Hematopoietic multipotent progenitor cell treated with erythropoietin and hydrocortisone succinate and interleukin-3 and kit ligand, for 6 days (in vitro differentiated cells): ENCODE results near the gene STYX.

Source experiments
- DNase-seq: peaks from one replicate; pipeline ENCODE4 v3.0.0-alpha.2; 2015

Gene STYX, protein sequence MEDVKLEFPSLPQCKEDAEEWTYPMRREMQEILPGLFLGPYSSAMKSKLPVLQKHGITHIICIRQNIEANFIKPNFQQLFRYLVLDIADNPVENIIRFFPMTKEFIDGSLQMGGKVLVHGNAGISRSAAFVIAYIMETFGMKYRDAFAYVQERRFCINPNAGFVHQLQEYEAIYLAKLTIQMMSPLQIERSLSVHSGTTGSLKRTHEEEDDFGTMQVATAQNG

DNA sequence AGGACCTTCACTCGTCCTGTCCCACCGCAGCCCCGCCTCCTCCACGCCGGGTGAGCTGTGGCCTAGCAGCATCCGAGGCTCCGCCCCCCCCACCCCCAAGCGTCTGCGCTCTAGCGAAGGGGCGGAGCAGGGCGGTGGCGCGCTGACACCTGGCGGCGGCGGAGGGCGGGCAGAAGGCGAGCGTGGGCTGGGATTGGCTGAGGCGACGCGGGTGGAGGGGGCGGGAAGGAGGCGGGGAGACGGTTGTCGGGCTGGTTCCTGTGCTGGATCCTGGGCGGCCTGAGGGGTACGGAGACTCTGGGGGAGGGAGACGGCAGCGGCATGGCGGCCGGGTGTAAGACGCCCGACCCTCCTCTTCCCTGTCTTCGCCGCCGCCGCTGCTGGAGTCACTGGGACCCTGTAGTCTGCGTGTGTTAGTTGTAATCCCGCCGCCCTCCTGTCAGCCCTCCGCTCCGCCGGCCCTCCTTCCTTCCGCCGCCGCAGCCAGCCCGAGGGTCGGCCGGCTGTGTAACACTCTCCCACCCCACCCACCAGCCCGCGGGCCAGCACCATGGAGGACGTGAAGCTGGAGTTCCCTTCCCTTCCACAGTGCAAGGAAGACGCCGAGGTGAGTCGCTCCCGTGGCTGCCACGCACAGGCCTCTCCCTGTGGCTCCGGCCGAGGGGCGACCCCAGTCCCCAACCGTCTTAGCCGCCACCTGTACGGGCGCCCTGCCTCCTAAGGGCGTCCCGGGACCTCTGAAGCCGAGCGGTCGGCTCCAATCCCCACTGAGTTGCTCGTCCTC lies at the start of gene STYX:
TSS of gene STYX (plus strand) at position 242 of the 784 bp plus-strand sequence. CDS start at position 551, 309 bp downstream.
- peak; percentile 99 for DNase-seq

DNA sequence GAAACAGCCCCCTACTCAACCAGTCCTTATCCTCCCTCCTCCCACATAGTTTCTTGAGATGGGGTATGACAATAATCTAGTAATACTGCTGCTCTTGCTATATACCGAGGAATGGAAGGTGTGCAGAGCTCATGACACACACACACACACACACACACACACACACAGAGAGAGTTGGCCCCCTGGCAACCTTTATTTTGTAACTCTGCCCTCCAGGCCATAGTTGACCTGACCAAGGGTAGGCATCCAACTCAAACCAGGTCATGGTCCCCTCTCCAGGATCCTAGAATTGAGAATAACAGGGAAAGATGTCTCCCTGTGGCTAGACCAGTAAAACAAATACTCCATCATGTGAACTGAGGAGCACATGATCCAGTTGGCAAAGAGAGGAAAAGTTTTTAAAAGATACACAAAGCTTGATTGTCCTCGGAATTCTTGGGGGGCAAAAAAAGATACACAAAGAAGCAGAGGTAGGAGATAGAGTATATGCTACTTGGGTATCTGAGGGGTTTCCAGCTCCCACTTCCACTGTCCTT lies 45.9 kb upstream of the STYX start:
- DNase-seq = no peak

DNA sequence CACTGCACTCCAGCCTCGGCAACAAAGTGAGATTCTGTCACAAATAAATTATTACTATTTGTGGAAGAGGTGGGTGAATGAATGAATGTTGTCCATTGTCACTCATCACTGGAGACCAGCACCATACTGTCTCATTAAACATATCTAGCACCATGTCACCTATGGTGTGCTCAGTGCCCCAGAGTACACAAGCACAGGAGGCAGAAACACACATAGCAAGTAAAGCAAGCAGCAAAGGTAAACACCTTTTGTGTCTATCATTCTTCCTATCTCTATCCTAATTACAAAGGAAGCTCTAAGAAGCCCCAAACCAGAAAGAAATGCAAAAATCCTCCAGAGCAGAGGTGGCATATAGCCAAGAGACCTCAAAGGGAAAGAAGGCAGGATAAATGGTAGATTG lies 43.8 kb upstream of the STYX start:
- no peak for DNase-seq

DNA sequence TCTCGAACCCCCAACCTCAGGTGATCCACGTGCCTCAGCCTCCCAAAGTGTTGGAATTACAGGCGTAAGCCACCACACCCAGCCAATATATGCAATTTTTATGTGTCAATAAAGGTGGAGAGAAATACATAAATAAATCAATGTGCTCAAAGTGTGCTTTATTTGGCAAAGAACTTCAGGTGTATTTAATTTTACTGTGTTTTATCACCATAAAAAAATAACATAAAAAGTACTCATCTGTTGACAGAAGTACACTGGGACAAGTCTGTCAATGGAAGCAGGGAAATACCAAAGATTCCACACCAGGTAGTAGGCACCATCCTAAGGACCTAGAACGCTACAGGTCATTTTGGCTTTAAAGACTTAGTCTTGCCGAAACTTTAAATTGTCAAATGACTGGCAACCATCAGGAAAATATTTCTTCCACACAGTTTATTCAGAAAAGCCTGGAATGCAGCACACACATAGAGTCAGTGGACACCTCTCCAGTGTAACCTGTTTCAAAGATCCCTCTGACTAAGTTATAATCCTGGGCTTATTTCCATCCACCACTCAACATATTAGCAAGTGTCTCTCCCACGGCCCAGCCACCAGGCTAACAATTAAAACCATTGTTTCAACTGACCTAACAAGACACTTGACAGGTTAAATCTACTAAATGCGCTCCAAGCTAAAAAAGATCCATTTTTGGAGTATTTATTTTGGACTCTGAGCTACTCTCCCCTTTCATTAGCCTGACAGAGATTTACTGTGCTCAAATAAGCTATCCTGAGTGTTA lies 38.8 kb upstream of the STYX start:
- DNase-seq = no peak

DNA sequence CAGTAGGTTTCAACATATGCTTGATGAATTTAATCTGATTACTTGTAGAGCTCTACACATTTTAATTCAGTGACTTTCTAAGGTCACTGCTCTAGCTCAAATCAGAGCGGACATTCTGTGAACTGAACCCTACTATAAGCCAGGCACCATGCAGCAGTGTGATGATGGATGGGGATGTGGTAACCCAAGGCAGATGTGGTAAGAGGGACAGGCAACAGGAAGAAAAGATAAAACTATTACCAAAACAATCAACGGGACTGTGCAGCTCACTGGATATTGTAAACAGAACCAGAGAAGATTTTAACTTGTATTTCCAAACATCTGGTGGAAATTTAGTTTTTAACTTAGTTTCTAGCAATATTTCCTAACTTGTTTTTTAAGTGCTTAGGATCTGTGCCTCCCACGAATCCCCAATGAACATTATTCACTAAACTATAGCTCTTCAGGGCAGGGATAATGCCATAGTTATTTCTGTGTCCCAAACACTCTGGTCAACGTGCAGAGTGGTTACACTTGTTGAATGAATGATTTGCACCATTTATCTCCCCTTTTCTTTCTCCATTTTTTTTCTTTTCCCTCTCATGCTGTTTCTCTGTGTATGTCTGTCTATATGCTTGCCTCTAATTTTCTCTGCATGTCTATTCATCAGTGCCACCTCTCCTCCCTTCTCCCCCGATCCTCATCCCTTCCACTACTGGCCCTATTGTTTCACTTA lies 37.6 kb upstream of the STYX start:
- DNase-seq = peak; percentile 78

DNA sequence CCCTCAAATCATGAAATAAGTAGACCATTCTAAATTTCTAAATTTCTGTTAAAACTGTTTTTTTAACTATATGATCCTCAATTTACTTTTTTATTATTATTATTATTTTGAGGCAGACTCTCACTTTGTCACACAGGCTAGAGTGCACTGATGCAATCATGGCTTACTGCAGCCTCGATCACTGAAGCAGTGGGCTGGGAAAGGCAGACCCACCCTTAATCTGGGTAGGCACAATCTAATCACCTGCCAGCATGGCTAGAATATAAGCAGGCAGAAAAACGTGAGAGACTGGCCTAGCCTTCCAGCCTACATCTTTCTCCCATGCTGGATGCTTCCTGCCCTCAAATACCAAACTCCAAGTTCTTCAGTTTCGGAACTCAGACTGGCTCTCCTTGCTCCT lies 36.9 kb upstream of the STYX start:
- peak; percentile 52 for DNase-seq

DNA sequence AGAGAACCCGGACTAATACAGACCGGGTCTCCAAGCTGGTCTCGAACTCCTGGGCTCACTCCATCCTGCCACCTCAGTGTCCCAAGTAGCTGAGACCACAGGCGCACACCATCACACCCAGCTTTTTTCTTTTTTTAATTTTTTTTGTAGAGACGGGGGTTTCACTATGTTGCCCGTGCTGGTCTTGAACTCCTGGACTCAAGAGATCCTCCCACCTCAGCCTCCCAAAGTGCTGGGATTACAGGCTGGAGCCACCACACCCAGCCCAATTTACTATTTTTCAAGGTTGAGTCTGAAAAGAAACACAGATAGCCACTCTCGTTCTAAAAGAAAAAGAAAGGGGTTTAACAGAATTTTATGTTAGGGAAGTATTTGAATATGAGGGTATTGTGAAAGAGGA lies 36.4 kb upstream of the STYX start:
- no peak for DNase-seq

DNA sequence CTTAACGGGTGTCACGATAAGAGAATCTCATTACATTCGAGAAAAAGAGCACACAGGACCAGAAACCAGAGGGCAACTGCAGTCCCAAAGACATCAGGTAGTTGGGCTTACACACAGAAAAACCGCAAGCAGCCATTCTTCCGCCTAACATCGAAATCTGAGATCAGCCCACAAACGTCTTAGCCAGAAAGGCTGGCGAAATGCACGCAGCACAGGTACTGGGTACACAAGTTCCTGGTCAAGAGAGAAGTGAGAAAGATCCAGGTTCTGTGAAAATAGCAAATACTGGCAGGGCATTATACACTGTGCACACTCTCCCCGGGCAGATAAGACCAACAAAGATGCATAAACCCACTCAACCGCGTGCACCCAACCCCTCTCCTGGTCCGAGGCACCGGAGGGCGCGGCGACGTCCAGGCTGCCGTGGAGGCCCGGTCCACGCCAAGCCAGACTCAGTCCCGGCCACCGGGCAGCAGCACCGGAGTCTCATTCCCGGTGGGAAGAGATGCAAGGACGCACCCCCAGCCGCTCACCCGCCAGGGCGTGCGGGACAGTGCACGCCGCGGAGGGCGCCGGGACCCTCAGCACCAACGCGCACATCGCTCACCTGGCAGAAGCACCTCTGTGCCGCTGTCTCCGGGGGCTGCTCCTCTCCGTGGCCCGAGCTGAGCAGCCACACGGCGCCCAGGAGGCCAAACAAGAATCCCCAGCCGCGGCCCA lies 35.0 kb upstream of the STYX start:
- DNase-seq = peak; percentile 84

DNA sequence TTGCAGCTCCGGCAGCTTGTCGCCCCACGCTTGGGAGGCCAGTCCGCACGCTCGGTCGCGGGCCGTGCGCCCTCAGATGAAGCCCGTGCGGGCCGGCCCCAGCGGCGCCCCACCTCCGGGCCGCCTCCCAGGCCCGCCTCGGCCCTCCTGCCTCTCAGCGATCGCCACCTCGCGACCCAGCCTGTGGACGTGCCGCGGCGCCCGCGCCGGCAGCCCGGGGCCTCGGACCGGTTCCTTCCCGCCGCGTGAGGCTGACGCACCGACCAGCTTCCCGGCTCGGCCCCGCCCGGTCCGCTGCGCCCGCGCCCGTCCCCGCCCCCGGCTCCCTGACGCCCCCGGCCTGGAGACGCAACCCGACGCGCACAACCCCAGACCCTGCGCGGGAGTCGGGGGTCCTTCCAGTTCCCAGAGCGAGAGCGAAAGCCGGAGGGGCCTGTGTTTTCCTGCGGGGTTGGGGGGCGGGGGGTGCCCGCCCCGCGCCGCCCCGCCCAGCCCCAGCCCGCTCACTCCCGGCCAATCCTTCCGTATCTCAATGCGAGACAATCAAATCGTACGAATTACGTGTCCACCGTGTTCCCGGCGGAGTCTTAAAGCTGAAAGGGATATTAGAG lies 34.4 kb upstream of the STYX start, which contains the start of gene ERO1A:
TSS of gene ERO1A (minus strand) at position 78 of the 611 bp plus-strand sequence. CDS start at position 1, 77 bp downstream.
- DNase-seq = peak; percentile 82

DNA sequence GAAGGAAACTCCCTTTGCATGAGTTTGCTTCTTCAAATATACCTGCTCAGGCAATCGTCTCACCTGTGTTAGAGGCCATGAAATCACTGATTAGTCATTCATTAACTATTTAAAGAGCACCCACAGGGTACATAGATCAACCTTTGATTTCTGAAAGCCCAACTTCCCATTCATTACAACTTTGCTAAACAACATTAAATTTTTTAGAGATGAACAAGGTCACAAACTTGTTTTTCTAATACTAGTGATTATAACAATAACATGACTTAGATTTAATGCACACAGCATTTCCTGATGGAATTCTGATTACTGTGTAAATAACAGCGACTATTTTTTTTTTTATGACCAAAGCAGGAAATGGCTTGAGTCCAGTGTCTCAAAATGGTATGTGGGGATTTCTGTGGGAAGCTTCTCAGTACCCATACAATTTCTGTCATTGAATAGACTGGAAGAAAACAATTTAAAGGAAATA lies 29.2 kb upstream of the STYX start:
- no peak for DNase-seq

DNA sequence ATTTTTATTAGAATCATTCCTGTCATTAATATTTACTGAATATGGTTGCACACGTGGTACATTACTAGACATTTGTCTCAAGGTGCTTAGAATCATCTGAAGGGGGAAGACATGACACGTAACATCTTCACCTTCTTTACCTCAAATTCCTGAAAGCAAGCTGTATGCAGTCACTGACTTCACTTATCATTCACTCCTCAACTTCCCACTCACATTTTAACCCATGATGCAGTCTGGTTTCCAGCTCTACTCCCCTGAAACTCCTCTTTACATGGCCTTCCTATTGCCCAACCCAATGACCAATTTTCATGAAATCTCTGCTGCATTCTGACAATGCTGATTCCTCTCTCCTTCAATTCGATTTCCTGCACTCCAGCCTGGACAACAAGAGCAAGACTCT lies 28.7 kb upstream of the STYX start:
- no peak for DNase-seq

DNA sequence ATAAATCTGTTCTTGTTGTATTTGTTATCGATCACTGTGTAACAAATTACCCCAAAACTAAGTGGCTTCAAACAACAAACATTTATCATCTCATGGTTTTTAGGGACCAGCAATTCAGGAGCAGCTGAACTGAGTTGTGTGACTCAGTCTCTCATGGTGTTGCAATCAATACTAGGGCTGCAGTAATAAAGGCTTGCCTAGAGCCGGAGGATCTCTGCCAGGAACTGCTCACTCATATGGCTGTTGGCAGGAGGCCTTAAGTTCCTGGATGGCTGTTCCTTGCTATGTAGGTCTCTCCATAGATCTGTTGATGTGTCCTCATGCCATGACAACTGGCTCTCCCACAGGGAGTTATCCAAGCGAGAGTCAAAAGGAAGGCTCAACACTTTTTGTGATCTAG lies 26.7 kb upstream of the STYX start:
- DNase-seq = no peak

DNA sequence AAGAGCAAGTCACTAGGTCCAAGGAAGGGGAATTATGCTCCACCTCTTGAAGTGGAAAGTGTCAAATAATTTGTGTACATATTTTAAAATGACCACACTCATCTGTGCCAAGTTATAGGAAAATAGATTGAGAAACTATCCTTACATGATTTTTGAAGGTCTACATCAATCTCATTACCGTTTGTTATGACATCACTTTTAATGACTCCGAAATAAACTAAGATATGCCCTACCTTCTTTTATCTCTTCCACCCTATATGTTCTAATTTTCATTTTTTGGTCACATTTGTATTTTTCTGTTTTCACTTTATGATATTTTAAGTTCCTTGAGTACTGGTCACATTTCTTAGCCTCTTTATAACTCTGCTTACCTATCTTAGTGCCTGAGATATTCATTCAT lies 26.3 kb upstream of the STYX start:
- DNase-seq = no peak

DNA sequence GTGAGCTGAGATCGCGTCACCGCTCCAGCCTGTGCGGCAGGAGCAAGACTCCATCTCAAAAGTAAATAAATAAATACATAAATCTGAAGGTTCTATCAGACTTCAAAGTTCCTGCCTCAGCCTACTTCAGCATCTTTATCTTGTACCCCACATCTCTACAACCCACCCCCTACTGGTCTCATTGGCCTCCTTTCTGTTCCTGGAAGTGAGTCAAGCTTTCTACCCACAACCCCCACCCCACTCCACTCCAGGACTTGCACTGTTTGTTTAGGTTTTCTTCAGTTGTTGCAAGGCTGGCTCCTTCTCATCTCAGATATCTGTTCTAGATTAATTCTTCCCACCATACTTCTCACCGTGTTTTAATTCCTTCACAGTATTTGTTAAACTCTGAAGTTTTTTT lies 23.7 kb upstream of the STYX start:
- DNase-seq = peak; percentile 89

DNA sequence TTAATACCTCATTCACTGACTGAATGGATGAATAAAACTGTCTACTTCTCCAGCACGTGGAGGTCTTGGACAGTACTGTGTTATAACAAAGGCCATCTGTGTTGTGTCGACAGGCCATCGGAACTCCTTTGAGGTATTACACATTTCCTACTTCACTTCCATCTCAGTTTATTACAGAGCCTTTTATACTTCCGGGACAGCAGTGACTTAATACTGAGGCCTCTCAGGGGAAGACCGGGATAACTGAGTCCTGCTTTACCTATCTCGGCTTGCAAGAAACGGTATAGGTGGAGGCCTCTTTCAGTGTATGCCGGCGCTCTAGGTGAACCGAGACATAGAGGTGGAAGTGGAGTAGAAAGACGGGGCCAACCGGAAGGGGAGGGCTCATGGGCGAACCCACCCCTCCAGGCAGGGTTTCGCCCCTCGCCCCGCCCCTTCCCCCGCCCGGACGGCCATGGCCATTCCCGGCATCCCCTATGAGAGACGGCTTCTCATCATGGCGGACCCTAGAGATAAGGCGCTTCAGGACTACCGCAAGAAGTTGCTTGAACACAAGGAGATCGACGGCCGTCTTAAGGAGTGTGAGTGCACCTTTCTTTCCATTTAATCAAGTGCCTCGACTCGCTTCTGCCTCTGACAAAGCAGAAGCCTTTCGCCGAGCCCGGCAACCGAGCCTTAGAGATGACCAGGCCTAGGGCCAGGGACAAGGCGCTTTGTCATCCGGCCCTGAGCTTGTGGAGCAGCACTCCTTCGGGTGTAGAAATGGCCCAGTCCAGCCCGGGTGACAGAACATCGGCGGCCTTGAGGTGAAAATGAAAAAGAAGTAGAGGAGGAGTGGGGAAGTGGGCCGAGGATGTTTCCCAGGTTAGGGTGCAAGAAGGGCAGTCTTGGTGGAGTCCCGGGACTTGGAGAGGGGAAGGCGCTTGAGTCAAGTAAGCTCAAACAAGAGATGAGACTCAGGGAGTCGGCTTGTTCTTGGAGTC lies 23.0 kb upstream of the STYX start, which contains the start of gene PSMC6:
TSS of gene PSMC6 (plus strand) at position 477 of the 983 bp plus-strand sequence. CDS start at position 497, 20 bp downstream.
- DNase-seq = peak; percentile 98

DNA sequence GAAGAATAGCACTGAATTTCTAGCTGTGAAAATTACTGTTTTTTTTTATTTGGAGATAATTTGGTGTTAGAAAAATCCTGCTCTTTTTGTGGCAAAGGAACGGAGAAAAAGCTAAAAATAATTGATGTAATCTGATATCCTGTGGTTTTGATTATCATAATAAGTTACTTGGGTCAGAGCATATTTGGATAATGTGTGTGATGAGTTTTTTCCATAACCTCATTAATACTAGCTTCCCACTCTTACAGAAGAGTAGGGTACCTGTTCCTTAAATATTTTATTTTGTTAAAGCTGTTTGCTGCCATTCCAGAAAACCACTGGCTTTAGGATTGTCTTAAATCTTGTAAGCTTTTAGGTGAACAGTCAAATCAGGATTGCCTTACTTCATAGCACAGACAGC lies 18.3 kb upstream of the STYX start:
- no peak for DNase-seq

DNA sequence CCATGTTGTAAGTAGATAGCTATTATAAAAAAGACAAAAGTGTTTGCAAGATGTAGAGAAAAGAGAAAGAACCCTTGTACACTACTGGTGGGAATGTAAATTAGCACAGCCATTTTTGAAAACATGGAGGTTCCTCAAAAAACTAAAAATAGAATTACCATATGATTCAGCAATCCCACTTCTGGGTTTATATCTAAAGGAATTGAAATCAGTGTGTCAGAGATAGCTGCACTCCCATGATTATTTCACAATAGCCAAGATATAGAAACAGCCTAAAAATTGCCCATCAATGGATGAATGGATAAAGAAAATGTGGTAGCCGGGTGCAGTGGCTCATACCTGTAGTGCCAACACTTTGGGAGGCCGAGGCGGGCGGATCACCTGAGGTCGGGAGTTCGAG lies 13.8 kb upstream of the STYX start:
- no peak for DNase-seq

DNA sequence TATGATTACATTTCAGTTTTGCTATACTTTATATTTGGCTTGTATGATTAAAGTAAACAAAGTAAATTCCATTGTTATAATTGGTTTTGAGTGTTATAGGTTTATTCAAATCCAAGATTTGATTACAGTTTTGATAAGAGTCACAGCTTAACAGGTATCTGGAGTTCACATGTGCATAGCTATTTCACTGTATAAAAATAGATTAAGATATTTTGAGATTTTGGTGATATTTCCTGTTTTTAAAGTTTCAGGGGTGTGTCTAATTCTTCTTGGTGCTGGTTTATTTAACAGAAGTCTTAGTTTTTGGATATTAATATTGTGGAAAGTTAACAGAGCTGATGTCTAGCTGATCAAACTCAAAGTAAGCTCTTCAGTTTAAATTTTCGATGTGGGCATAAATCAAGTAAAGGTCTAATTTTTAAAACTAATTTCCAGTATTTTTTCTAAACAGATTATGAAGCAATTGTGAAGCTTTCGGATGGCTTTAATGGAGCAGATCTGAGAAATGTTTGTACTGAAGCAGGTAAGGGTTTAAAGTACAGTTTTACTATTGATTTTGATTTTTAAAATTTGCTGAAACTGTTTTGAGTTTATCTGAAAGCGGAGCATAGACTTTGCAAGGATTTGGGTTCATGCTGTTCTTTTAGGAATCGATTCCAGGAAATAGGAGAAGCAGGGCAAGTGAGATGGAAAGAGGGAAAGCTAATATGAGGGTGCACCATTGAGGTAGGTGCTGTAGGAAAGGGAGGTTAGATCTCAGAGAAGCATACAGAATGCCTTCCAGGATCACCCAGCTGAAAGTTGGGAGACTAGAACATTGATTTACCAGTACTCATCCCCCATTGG lies 6.2 kb upstream of the STYX start:
- DNase-seq = no peak

DNA sequence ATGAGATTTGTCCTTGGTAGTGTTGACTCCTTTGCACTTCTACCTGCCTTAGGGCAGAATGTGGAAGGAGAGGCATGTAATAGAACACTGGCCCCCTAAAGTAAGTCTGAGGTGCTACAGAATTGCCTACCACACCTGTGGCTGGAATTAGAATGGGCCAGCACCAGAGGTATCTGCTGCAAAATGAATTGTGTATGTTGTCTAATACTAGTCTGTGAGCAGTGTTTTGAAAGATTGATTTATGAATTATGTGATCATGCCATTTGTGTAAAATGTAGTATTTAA lies 5.7 kb upstream of the STYX start:
- no peak for DNase-seq
